HG02610 (cell line): ENCODE results near the gene AGBL4.
"Not testable (repeated sequence)": the region's sequence is repeated elsewhere in the genome, so short reads cannot be mapped to it uniquely, and the experiment has no call there.

Source experiments
- ATAC-seq: cut with Tn5 transposase; IDR thresholded peaks from one replicate; pipeline ENCODE4 v1.9.1; 2021; ENCODE audit warnings: mild to moderate bottlenecking, moderate library complexity; ENCODE audit not compliant: unreplicated experiment

AGBL4 gene

GRCh38 chr1:49319426-49319963, 704.3 kb downstream of the AGBL4 start:
- ATAC-seq = no peak

- ATAC-seq = no peak
Measured at GRCh38 chr1:49318218-49318617, 705.5 kb downstream of the AGBL4 start.

DNA sequence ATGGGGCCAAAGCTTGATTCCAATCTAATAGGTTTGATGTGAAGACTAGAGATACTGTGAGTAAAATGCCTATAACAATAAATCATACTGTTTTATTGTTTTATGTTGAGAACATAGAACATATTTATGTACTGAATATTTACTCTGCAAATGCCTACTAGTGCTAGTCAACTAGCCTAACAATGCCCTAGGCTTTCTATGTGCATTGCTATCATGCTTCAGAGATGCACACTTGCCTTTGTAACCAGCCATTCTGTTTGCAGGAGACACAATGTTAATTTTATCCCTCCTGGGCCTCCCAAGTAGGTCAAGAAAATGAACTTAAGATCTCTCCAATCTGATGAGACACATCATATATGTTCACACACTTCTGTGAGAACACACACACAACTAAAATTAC, 716.3 kb downstream of the AGBL4 start:
- ATAC-seq = no peak

- ATAC-seq = no peak
Measured at GRCh38 chr1:49306507-49307070, 717.2 kb downstream of the AGBL4 start.

GRCh38 chr1:49302400-49302799, 721.4 kb downstream of the AGBL4 start:
- ATAC-seq = not testable (repeated sequence)

- no peak for ATAC-seq
Measured at GRCh38 chr1:49298304-49298703, 725.5 kb downstream of the AGBL4 start.

- no peak for ATAC-seq
Measured at GRCh38 chr1:49297783-49298182, 726.0 kb downstream of the AGBL4 start.

- ATAC-seq = no peak
Measured at GRCh38 chr1:49294539-49294938, 729.2 kb downstream of the AGBL4 start.

DNA sequence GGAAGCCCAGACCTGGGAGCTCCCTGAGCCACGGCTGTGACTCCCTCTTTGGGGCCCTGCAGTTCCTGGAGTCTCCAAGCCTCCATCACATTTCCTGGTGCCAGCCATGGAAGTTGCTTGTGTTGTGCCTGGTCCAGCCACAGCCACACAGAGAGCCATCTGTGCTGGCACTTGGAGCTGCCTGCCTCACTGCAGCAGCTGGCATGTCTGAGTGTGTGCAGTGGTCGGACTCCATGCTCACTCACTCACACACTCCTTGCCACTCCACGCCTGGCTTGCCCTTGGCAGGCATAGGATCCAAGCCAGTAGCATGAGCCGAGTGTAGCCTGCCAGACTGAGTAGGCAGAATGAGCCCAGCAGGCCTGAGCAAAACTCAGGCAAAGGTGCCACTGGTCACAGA, 730.7 kb downstream of the AGBL4 start:
- no peak for ATAC-seq

DNA sequence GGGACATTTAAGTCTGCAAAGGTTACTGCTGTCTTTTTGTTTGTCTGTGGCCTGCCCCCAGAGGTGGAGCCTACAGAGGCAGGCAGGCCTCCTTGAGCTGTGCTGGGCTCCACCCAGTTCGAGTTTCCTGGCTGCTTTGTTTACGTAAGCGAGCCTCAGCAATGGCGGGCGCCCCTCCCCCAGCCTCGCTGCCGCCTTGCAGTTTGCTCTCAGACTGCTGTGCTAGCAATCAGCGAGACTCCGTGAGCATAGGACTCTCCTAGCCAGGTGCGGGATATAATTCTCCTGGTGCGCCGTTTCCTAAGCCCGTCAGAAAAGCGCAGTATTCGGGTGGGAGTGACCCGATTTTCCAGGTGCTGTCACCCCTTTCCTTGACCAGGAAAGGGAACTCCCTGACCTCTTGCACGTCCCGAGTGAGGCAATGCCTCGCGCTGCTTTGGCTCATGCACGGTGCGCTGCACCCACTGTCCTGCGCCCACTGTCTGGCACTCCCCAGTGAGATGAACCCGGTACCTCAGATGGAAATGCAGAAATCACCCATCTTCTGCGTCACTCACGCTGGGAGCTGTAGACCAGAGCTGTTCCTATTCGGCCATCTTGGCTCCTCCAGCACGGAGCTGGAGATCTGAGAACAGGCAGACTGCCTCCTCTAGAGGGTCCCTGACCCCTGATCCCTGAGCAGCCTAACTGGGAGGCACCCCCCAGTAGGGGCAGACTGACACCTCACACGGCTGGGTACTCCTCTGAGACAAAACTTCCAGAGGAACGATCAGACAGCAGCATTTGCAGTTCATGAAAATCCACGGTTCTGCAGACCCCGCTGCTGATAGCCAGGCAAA, 766.3 kb downstream of the AGBL4 start:
- not testable (repeated sequence) for ATAC-seq

- no peak for ATAC-seq
Measured at GRCh38 chr1:49252917-49253316, 770.8 kb downstream of the AGBL4 start.

DNA sequence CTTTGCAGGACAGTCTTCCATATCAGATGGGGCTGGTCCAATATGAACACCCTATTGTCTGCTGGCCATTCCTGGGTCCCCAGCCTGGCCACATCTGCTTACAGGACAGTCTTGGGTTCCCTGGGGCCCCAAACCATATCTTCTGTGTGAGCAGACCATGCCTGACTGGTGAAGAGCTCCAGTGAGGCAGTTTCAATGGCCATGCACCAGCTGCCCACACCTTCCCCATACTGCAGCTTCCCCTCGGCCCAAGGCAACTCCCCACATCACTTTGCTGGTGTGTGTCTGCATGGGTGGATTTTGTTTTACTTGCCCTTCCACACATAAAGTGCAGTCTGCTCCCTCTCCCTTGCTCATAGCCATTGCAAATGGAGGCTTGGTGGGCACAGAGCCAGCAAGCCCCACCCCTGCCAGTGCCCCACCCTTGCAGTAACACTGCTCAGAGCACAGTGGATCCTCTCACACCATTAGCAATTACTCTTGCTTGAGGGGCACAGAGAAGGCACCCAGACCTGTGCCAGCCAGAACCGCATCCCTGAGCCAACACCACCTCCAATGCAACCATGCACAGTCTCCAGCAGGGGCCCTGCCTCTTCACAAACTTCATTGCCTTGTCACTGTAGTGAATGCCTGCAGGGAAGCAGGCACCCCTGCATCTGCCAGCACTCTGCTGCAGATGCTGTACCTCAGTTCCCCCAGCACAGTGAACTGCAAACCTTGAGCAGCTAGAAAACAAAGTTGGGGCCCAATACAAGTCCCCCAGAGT, 772.6 kb downstream of the AGBL4 start:
- ATAC-seq = no peak

- ATAC-seq = no peak
Measured at GRCh38 chr1:49240709-49241221, 783.0 kb downstream of the AGBL4 start.

DNA sequence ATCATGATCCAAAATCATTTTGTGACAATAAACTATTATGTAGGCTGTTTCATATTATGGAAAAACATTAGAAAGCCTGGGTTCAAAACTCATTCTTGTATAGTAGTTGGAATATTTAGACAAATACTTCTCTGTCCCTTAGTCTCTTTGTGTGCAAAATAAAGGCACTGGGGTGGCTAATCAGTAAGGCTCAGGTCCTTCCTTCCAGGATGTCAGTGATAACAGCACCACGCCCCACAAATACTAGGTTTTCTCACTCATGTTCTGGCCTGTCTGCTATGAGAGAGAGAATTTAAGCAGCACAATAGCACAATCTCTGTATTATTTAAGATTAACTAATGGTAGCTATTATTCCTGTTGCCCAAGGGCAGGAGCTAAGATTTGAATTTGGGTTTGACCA, 788.8 kb downstream of the AGBL4 start:
- ATAC-seq = no peak

- no peak for ATAC-seq
Measured at GRCh38 chr1:49229555-49229954, 794.2 kb downstream of the AGBL4 start.

GRCh38 chr1:49226758-49227157, 797.0 kb downstream of the AGBL4 start:
- ATAC-seq = no peak

- no peak for ATAC-seq
Measured at GRCh38 chr1:49225464-49225863, 798.3 kb downstream of the AGBL4 start.

GRCh38 chr1:49213301-49213700, 810.5 kb downstream of the AGBL4 start:
- ATAC-seq = no peak

DNA sequence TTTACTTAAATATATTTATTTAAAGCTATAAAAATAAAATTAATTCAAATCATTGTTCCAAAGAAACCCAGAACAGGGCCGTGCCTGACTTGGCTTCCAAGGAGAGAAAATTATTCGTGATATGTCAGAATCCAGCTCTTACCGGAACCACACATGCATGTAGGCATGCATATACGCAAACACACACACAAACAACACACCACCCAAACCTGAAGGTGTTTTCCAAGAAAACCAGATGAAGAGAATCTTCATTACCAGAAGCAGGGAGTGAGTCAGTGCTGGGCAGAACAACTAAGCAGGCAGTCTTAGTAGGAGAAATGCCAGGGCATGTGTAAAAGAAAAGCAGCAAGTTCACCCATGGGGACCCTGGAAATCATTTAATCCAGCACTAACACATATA, 815.0 kb downstream of the AGBL4 start:
- ATAC-seq = no peak

- ATAC-seq = no peak
Measured at GRCh38 chr1:49204720-49205119, 819.0 kb downstream of the AGBL4 start.

DNA sequence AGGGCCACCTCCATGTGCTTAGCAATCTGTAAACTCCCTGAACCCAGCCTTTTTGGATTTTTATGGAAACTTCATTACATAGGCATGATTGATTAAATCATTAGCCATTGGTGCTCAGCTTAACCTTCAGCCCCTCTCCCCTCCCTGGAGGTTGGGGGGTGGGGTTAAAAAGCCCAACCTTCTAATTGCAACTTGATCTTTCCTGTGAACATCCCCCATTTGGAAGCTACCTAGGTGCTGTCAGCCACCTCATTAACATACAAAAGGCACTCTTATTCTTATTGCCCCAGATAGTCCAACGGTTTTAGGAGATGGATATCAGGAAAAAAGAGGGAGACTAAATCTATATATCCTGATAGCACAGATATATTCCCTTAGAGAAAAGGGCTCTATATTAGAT, 823.0 kb downstream of the AGBL4 start:
- ATAC-seq = no peak
